Naive thymus-derived CD4-positive, alpha-beta T cell (primary cell): ENCODE data around the gene WFDC8. TPM values are rescaled to one million over a fixed set of nuclear protein-coding genes. Genes with fewer than 3 reads are reported as not detected.
"Not testable (repeated sequence)": the region's sequence is repeated elsewhere in the genome, so short reads cannot be mapped to it uniquely, and the experiment has no call there.

Experiments
- ATAC-seq: fragments of 150-1000 bp; cut with Tn5 transposase; 2 replicates; pipeline ENCODE4 v1.10.0; 2021; ENCODE audit warnings: mild to moderate bottlenecking, moderate library complexity
- CTCF ChIA-PET: fragments of 350-600 bp; sonication (Branson Sonifier 250); formaldehyde crosslinking; loops from one replicate; lab custom pipeline; 2021; ENCODE audit warnings: antibody characterized with exemption; lab: Charles Lee
- POLR2A ChIA-PET: fragments of 350-600 bp; sonication (Branson Sonifier 250); formaldehyde crosslinking; loops from one replicate; lab custom pipeline; 2021; ENCODE audit warnings: antibody characterized with exemption, inconsistent platforms; lab: Charles Lee
- DNase-seq, 9 donors: peaks; one replicate each; pipeline versions ENCODE4 v3.0.0 to v3.0.0-alpha.2; 2020 to 2022; ENCODE audit warnings: mixed read lengths in 1 of 9
- H3K27ac ChIP-seq: one replicate; pipeline ENCODE4 v1.7.0; 2013; ENCODE audit warnings: mild to moderate bottlenecking, low read depth, low read length, moderate library complexity
- H3K27me3 ChIP-seq, 2 donors: one replicate each; pipeline ENCODE4 v1.7.0; 2013; ENCODE audit warnings: low read length in 2 of 2, mild to moderate bottlenecking in 2 of 2, moderate library complexity in 2 of 2; ENCODE audit not compliant: control insufficient read depth in 2 of 2, insufficient read depth in 2 of 2
- H3K36me3 ChIP-seq, 3 experiments: 1 replicate in 2 of 3; 2 replicates in 1 of 3; pipeline ENCODE4 v1.7.0; 2013; ENCODE audit warnings: low read length in 3 of 3, mild to moderate bottlenecking in 3 of 3, moderate library complexity in 1 of 3; ENCODE audit not compliant: insufficient read depth in 3 of 3, control insufficient read depth in 2 of 3
- H3K4me1 ChIP-seq, 2 donors: one replicate each; pipeline ENCODE4 v1.7.0; 2013; ENCODE audit warnings: low read length in 2 of 2, mild to moderate bottlenecking in 2 of 2, moderate library complexity in 1 of 2; ENCODE audit not compliant: control insufficient read depth in 2 of 2, insufficient read depth in 2 of 2
- H3K4me3 ChIP-seq: 2 replicates; pipeline ENCODE4 v1.7.0; 2013; ENCODE audit warnings: mild to moderate bottlenecking, low read length
- H3K9me3 ChIP-seq, 3 experiments: 1 replicate in 2 of 3; 2 replicates in 1 of 3; pipeline ENCODE4 v1.7.0; 2013; ENCODE audit warnings: low read length in 3 of 3; ENCODE audit not compliant: control insufficient read depth in 2 of 3
- H3K27ac Mint-ChIP-seq, 9 donors: one replicate each; pipeline ENCODE4 v1.8.0; 2020 to 2022; ENCODE audit warnings: mixed read lengths in 9 of 9, mild to moderate bottlenecking in 8 of 9, moderate library complexity in 5 of 9, inconsistent platforms in 2 of 9
- H3K27me3 Mint-ChIP-seq, 5 donors: one replicate each; pipeline ENCODE4 v1.8.0; 2021 to 2022; ENCODE audit warnings: mixed read lengths in 5 of 5, mild to moderate bottlenecking in 1 of 5
- H3K36me3 Mint-ChIP-seq, 5 donors: one replicate each; pipeline ENCODE4 v1.8.0; 2020 to 2022; ENCODE audit warnings: mixed read lengths in 5 of 5, mild to moderate bottlenecking in 3 of 5, inconsistent platforms in 1 of 5
- H3K4me1 Mint-ChIP-seq, 7 donors: one replicate each; pipeline ENCODE4 v1.8.0; 2020 to 2022; ENCODE audit warnings: mixed read lengths in 7 of 7, mild to moderate bottlenecking in 3 of 7, inconsistent platforms in 1 of 7
- H3K4me3 Mint-ChIP-seq, 10 donors: one replicate each; pipeline ENCODE4 v1.8.0; 2020 to 2022; ENCODE audit warnings: mild to moderate bottlenecking in 10 of 10, mixed read lengths in 10 of 10, moderate library complexity in 6 of 10, inconsistent platforms in 2 of 10
- H3K9me3 Mint-ChIP-seq, 11 donors: one replicate each; pipeline ENCODE4 v1.8.0; 2020 to 2022; ENCODE audit warnings: mixed read lengths in 11 of 11, mild to moderate bottlenecking in 4 of 11, inconsistent platforms in 1 of 11, moderate library complexity in 1 of 11
- intact Hi-C, 2 donors: fragments of 100-400 bp; cut with micrococcal nuclease; formaldehyde crosslinking; loops; one replicate each; pipeline ENCODE4 v1.15.1; 2023
- polyA plus RNA-seq, 2 donors: library from polyadenylated mRNA; unstranded; fragments of 300-500 nt; fragmentation: Illumina TruSeq; gene quantifications; one replicate each; pipeline ENCODE4 v1.2.3, GENCODE V29; 2021
- total RNA-seq, 6 experiments: library from RNA in 5 of 6; stranded (reverse) in 5 of 6; gene quantifications; 1 replicate in 5 of 6; 2 replicates in 1 of 6; pipeline ENCODE4 v1.2.3 and lab custom pipeline; 2021 to 2026

WFDC8 gene
- total and polyA plus RNA-seq, 7 experiments from 2014 or later: not detected

GRCh38 chr20:45595235-45595634, 16.2 kb upstream of the WFDC8 start:
- H3K27me3 Mint-ChIP-seq: peaks cover 16 to 59% (median 44%) of the 10 kb centered on the region in 5 donors
- H3K4me1 ChIP-seq: no peaks in the 10 kb centered on the region
- intact Hi-C loops: no loop called here
- no peak overlapping the region for H3K4me3 ChIP-seq
- H3K9me3 ChIP-seq: no peaks in the 10 kb centered on the region
- no peak for DNase-seq
- peaks cover 0 to 4% (median 0%) of the 10 kb centered on the region in 11 donors for H3K9me3 Mint-ChIP-seq
- H3K4me1 Mint-ChIP-seq: no peaks in the 10 kb centered on the region
- H3K27me3 ChIP-seq: peaks cover 0 to 2% of the 10 kb centered on the region in 2 donors
- H3K27ac ChIP-seq: no peak overlapping the region
- H3K27ac Mint-ChIP-seq: no peak overlapping the region
- ATAC-seq: no peak
- ChIA-PET POLR2A (no interaction called here), CTCF (no interaction called here)
- no peak overlapping the region for H3K4me3 Mint-ChIP-seq
- H3K36me3 ChIP-seq: no peaks in the 10 kb centered on the region
- no peaks in the 10 kb centered on the region for H3K36me3 Mint-ChIP-seq

GRCh38 chr20:45593498-45593897, 14.4 kb upstream of the WFDC8 start:
- DNase-seq: no peak
- Mint-ChIP-seq H3K27me3 (peaks cover 24 to 58% (median 47%) of the 10 kb centered on the region in 5 donors), H3K36me3 (no peaks in the 10 kb centered on the region), H3K9me3 (peaks cover 0 to 4% (median 0%) of the 10 kb centered on the region in 11 donors), H3K27ac (no peak overlapping the region), H3K4me3 (no peak overlapping the region), H3K4me1 (no peaks in the 10 kb centered on the region)
- Histone ChIP-seq H3K27ac (no peak overlapping the region), H3K9me3 (no peaks in the 10 kb centered on the region), H3K27me3 (peaks cover 0 to 2% of the 10 kb centered on the region in 2 donors), H3K4me1 (no peaks in the 10 kb centered on the region), H3K36me3 (no peaks in the 10 kb centered on the region), H3K4me3 (no peak overlapping the region)
- no peak for ATAC-seq
- ChIA-PET POLR2A (no interaction called here), CTCF (no interaction called here)
- intact Hi-C loops: no loop called here

- intact Hi-C loops: loop anchor here in 1 of 2 donors (1.0 kb wide), 1 partner anchor 179 kb away; no protein-coding TSS in a partner anchor
- H3K36me3 Mint-ChIP-seq: no peaks in the 10 kb centered on the region
- H3K27me3 Mint-ChIP-seq: peaks cover 25 to 50% (median 41%) of the 10 kb centered on the region in 5 donors
- H3K4me1 ChIP-seq: no peaks in the 10 kb centered on the region
- ATAC-seq: peak; percentile 65
- CTCF ChIA-PET: interaction anchor here (0.7 to 1.0 kb wide), 3 partner anchors 79 to 233 kb away, joined by 3 to 4 read pairs (median 4); no protein-coding TSS in a partner anchor
- no peaks in the 10 kb centered on the region for H3K4me1 Mint-ChIP-seq
- H3K27ac Mint-ChIP-seq: no peak overlapping the region
- H3K4me3 ChIP-seq: no peak overlapping the region
- H3K36me3 ChIP-seq: no peaks in the 10 kb centered on the region
- no peak overlapping the region for H3K27ac ChIP-seq
- H3K4me3 Mint-ChIP-seq: no peak overlapping the region
- no peaks in the 10 kb centered on the region for H3K9me3 ChIP-seq
- peaks cover 0 to 2% of the 10 kb centered on the region in 2 donors for H3K27me3 ChIP-seq
- DNase-seq: peak in 4 of 9 donors; percentile 1 to 20 (median 11)
- peaks cover 0 to 3% (median 0%) of the 10 kb centered on the region in 11 donors for H3K9me3 Mint-ChIP-seq
- POLR2A ChIA-PET: no interaction called here
Observed at GRCh38 chr20:45592574-45593189, 13.6 kb upstream of the WFDC8 start.

- Histone ChIP-seq H3K36me3 (no peaks in the 10 kb centered on the region), H3K27me3 (no peaks in the 10 kb centered on the region), H3K27ac (no peak overlapping the region), H3K9me3 (no peaks in the 10 kb centered on the region), H3K4me1 (no peaks in the 10 kb centered on the region), H3K4me3 (no peak overlapping the region)
- Mint-ChIP-seq H3K4me1 (no peaks in the 10 kb centered on the region), H3K36me3 (no peaks in the 10 kb centered on the region), H3K27ac (no peak overlapping the region), H3K4me3 (no peak overlapping the region), H3K27me3 (peaks cover 19 to 38% (median 33%) of the 10 kb centered on the region in 5 donors), H3K9me3 (peaks cover 0 to 3% (median 0%) of the 10 kb centered on the region in 11 donors)
- intact Hi-C loops: no loop called here
- POLR2A ChIA-PET: no interaction called here
- CTCF ChIA-PET: no interaction called here
- DNase-seq (no peak), ATAC-seq (no peak)
Observed at GRCh38 chr20:45589725-45590124, 10.6 kb upstream of the WFDC8 start.

DNA sequence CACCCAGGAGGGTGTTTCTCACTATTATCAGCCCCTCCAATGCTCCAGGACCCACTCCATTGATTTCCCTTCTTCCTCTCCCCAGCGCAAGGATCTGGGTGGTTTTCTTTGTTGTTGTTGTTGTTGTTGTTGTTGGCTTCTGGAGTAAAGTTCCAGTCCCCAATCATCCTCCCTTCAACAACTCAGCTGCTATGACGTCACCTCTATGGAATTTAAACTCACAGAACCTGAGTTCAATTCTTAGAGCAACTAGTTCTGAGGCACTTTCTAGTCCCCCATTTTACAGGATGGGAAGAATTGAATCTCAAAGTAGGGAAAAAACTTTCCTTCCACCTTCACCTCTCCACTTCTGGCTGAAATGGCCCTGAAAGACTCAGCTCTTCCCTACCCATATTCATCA, 9.7 kb upstream of the WFDC8 start:
- Histone ChIP-seq H3K27me3 (no peaks in the 10 kb centered on the region), H3K4me3 (no peak overlapping the region), H3K27ac (no peak overlapping the region), H3K9me3 (no peaks in the 10 kb centered on the region), H3K36me3 (no peaks in the 10 kb centered on the region), H3K4me1 (no peaks in the 10 kb centered on the region)
- Mint-ChIP-seq H3K4me3 (no peak overlapping the region), H3K9me3 (peaks cover 0 to 3% (median 0%) of the 10 kb centered on the region in 11 donors), H3K27ac (no peak overlapping the region), H3K36me3 (no peaks in the 10 kb centered on the region), H3K27me3 (peaks cover 13 to 31% (median 28%) of the 10 kb centered on the region in 5 donors), H3K4me1 (no peaks in the 10 kb centered on the region)
- no peak for DNase-seq
- ChIA-PET POLR2A (no interaction called here), CTCF (no interaction called here)
- intact Hi-C loops: no loop called here
- no peak for ATAC-seq

- DNase-seq, H3K4me1 Mint-ChIP-seq, H3K36me3 ChIP-seq, H3K27me3 ChIP-seq, intact Hi-C loops, H3K4me3 ChIP-seq, H3K27ac Mint-ChIP-seq, CTCF ChIA-PET, H3K36me3 Mint-ChIP-seq, H3K9me3 Mint-ChIP-seq, H3K9me3 ChIP-seq, H3K27ac ChIP-seq, H3K4me3 Mint-ChIP-seq, POLR2A ChIA-PET, ATAC-seq, H3K4me1 ChIP-seq: not testable (repeated sequence)
- peaks cover 5 to 34% (median 13%) of the 10 kb centered on the region in 5 donors for H3K27me3 Mint-ChIP-seq
Observed at GRCh38 chr20:45585986-45586385, 6.9 kb upstream of the WFDC8 start.

- H3K9me3 Mint-ChIP-seq, H3K27me3 ChIP-seq, DNase-seq, ATAC-seq, CTCF ChIA-PET, H3K4me3 ChIP-seq, H3K9me3 ChIP-seq, H3K36me3 Mint-ChIP-seq, H3K27ac ChIP-seq, intact Hi-C loops, H3K4me1 ChIP-seq, H3K4me3 Mint-ChIP-seq, H3K4me1 Mint-ChIP-seq, H3K36me3 ChIP-seq, POLR2A ChIA-PET, H3K27ac Mint-ChIP-seq: not testable (repeated sequence)
- peaks cover 12 to 42% (median 16%) of the 10 kb centered on the region in 5 donors for H3K27me3 Mint-ChIP-seq
Observed at GRCh38 chr20:45584294-45584693, 5.2 kb upstream of the WFDC8 start.
